ENCODE results near the gene PDCD5. TPM values are rescaled to one million over a fixed set of nuclear protein-coding genes. Genes with fewer than 3 reads are reported as not detected.
"Not testable (repeated sequence)": the region's sequence is repeated elsewhere in the genome, so short reads cannot be mapped to it uniquely, and the experiment has no call there.

Gene PDCD5, protein sequence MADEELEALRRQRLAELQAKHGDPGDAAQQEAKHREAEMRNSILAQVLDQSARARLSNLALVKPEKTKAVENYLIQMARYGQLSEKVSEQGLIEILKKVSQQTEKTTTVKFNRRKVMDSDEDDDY
- polyA plus RNA-seq (ENCODE audit: insufficient read length in 10 of 10), result 100 to 1,000 TPM; 115 to 144 (median 130) TPM
- long read RNA-seq, donor 1, transcript PDCD5-207 (6 exons, 699 nt), result major isoform, 62 of 67 reads
- long read RNA-seq, donor 1, partial matches to known transcripts, result 0 of 67 reads
- long read RNA-seq, donor 1, other reads (novel, unspliced or antisense), result 0 of 67 reads
- long read RNA-seq, donor 2, transcript PDCD5-203 (4 exons, 1,799 nt), result minor isoform, 5 of 74 reads
- long read RNA-seq, donor 2, transcript PDCD5-207 (6 exons, 699 nt), result major isoform, 45 of 74 reads
- long read RNA-seq, donor 2, partial matches to known transcripts, result 18 of 74 reads
- long read RNA-seq, donor 2, other reads (novel, unspliced or antisense), result 0 of 74 reads
- long read RNA-seq, donor 3, result 0 reads
- long read RNA-seq, donor 4, transcript PDCD5-207 (6 exons, 699 nt), result major isoform, 34 of 49 reads
- long read RNA-seq, donor 4, partial matches to known transcripts, result 5 of 49 reads
- long read RNA-seq, donor 4, other reads (novel, unspliced or antisense), result 0 of 49 reads
- long read RNA-seq, donor 5, transcript PDCD5-204 (6 exons, 601 nt), result minor isoform, 5 of 97 reads
- long read RNA-seq, donor 5, transcript PDCD5-207 (6 exons, 699 nt), result major isoform, 80 of 97 reads
- long read RNA-seq, donor 5, partial matches to known transcripts, result 6 of 97 reads
- long read RNA-seq, donor 5, other reads (novel, unspliced or antisense), result 0 of 97 reads
- long read RNA-seq, donor 6, transcript PDCD5-204 (6 exons, 601 nt), result minor isoform, 5 of 89 reads
- long read RNA-seq, donor 6, transcript PDCD5-207 (6 exons, 699 nt), result major isoform, 68 of 89 reads
- long read RNA-seq, donor 6, partial matches to known transcripts, result 11 of 89 reads
- long read RNA-seq, donor 6, other reads (novel, unspliced or antisense), result 0 of 89 reads
- long read RNA-seq, donor 7, transcript PDCD5-207 (6 exons, 699 nt), result major isoform, 35 of 48 reads
- long read RNA-seq, donor 7, transcript PDCD5-203 (4 exons, 1,799 nt), result minor isoform, 5 of 48 reads
- long read RNA-seq, donor 7, transcript PDCD5-204 (6 exons, 601 nt), result minor isoform, 5 of 48 reads
- long read RNA-seq, donor 7, partial matches to known transcripts, result 0 of 48 reads
- long read RNA-seq, donor 7, other reads (novel, unspliced or antisense), result 0 of 48 reads
- long read RNA-seq, donor 8, transcript PDCD5-207 (6 exons, 699 nt), result major isoform, 60 of 73 reads
- long read RNA-seq, donor 8, partial matches to known transcripts, result 6 of 73 reads
- long read RNA-seq, donor 8, other reads (novel, unspliced or antisense), result 0 of 73 reads
- long read RNA-seq, donor 9, partial matches to known transcripts, result 0 of 5 reads
- long read RNA-seq, donor 9, other reads (novel, unspliced or antisense), result 0 of 5 reads

GRCh38 chr19:32580901-32581704 lies at the start of gene PDCD5:
TSS of gene PDCD5 (plus strand) at chr19:32581190. CDS start at chr19:32581262, 72 bp downstream.
- peak; percentile 94 to 98 (median 97) for DNase-seq

DNA sequence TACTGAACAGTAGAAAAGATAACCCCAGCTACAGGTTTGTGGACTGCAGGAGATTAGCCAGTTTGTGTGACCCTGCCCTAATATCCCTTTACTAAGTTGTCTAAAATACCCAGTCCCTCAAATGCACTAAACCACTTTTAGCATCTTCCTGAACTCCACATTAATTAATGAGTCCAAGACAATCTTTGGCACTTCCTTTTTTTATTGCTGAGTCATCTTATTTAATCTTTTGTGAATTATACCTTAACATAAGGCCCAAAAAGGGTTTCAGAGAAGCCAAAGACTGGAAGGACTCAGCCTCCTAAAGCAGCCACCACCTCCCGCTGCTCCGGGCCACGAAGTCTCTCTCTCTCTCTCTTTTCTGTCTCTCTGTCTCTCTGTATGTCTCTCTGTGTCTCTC lies 48.8 kb upstream of the PDCD5 start:
- no peak for DNase-seq

DNA sequence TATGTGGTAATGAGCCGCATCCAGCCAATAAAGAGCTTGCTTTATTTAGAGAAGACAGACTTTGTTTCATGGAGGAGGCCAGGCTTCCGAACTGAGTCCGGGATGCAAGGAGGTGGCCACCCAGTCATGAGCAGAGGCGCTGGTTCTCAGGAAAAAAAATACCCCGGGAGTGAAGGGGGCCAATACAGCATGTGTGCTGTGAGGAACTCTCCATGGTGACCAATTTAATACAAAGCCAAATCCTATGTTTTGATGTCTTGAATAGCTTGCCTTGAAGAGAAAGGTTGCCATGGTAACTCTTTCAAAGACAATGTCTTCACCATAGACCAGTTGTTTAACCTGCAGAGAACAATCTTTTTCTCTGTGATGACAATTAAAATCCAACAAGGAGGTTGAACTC lies 43.4 kb upstream of the PDCD5 start:
- no peak for DNase-seq

DNA sequence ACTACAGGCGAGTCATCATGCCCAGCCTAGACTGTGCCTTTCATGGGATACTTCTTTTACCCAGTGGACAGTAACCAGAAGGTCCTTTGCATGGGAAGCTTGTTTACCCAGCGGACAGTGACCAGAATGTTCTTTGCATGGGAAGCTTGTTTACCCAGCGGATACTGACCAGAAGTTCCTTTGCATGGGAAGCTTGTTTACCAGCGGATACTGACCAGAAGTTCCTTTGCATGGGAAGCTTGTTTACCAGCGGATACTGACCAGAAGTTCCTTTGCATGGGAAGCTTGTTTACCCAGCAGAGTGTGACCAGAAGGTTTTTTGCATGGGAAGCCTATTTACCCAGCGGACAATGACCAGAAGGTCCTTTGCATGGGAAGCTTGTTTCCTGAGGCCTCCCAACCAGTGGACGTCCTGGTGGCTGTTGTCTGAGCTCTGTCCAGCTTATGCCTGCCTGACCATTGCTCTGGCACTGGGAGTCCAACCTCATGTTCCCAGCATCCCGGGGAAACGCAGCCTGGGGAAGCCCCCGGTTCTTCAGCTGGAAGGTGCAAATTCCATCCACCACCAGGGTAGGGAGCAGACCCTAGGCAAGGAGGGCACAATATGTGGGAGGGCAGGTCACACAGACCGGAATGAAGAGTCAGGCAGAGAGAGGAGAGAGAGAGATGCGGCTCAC lies 41.6 kb upstream of the PDCD5 start:
- no peak for DNase-seq

GRCh38 chr19:32540621-32541020 lies 40.4 kb upstream of the PDCD5 start:
- DNase-seq, result no peak

GRCh38 chr19:32541376-32541775 lies 39.6 kb upstream of the PDCD5 start:
- DNase-seq, result not testable (repeated sequence)

- no peak for DNase-seq
These were observed 38.4 kb upstream of the PDCD5 start for GRCh38 chr19:32542477-32543108.

- DNase-seq, result no peak
These were observed 37.7 kb upstream of the PDCD5 start for GRCh38 chr19:32543115-32543900.

GRCh38 chr19:32544917-32545316 lies 36.1 kb upstream of the PDCD5 start:
- DNase-seq, result no peak

DNA sequence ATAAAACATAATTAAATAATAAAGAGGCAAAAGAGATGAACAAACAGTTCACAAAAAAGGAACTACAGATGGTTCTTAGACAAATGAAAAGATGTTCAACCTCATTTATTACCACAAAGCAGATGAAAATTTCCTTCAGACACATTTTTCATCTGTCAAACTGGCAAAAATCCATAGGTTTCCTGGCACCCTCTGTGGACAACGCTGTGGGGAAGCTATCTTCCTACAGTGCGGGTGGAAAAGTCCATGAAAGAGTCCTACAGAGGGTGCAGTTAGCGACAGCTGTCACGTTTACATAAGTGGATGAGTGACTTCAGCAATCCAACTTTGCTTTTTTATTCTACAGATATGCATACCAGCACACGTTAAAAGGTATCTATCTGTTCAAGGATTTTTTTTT lies 30.3 kb upstream of the PDCD5 start:
- no peak for DNase-seq

- no peak for DNase-seq
These were observed 25.2 kb upstream of the PDCD5 start for GRCh38 chr19:32555786-32556185.

GRCh38 chr19:32558607-32559228 lies 22.3 kb upstream of the PDCD5 start:
- DNase-seq, result no peak

- no peak for DNase-seq
These were observed 17.2 kb upstream of the PDCD5 start for GRCh38 chr19:32563761-32564160.

DNA sequence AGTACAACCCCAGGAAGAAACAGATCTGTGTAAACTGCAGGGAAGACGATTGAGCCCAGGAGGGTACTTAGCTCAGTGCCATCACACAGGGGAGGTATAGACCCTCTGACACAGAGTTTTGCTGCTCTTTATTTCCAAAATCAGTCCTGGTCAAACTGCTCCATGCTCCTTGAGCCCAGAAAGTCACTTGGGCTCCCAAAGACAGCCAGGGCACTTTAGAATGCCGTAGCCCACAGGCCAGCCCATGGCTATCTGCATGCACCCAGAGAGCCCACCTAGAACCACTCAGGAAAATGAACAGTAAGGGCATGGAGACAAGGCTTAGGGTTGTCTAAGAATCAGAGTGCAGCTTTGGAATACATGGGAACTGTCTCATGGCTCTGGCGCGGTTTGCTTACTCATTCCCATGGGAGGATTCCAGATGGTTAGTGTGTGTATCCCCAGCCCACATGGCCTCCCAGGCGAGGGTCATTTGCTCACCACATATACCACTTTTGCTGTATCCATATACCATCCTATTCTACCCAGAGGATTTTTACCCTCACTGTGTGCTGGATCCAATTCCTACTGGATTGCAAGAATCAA lies 14.7 kb upstream of the PDCD5 start:
- no peak for DNase-seq

DNA sequence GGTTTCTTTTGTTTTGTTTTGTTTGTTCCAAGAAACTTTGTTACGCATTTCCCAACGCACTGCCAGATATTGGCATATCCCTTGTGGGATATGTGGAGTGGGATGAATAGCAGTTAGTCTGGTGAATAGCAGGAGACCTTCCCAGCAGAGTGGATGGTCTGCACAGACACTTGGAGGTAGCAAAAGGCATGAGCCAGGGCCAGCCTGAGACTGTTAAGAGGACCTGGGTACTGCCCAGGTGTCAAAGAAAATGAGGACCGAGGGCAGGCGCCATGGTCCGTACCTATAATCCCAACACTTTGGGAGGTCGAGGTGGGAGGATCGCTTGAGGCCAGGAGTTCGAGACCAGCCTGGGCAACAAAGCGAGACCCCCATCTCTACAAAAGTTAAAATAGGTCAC lies 13.5 kb upstream of the PDCD5 start:
- DNase-seq, result no peak

GRCh38 chr19:32570081-32570785 lies 10.8 kb upstream of the PDCD5 start:
- DNase-seq, result peak; percentile 11 to 68 (median 46)

- not testable (repeated sequence) for DNase-seq
These were observed 9.4 kb upstream of the PDCD5 start for GRCh38 chr19:32571471-32572075.

Data from muscle of back (tissue), 13 donors.